ENCODE results near the gene FGF18.
A peak's percentile ranks its signal among the peaks of the same experiment; 100 is the strongest.
"Not testable (repeated sequence)": the region's sequence is repeated elsewhere in the genome, so short reads cannot be mapped to it uniquely, and the experiment has no call there.

The FGF18 gene

GRCh38 chr5:171401167-171401947 lies 18.1 kb upstream of the FGF18 start:
- DNase-seq: no peak

GRCh38 chr5:171402751-171403150 lies 16.7 kb upstream of the FGF18 start:
- DNase-seq: not testable (repeated sequence)

GRCh38 chr5:171405615-171406014 lies 13.8 kb upstream of the FGF18 start:
- DNase-seq: no peak

- DNase-seq: no peak
Measured at GRCh38 chr5:171407234-171407633, 12.2 kb upstream of the FGF18 start.

GRCh38 chr5:171409164-171410136 lies 10.0 kb upstream of the FGF18 start:
- DNase-seq: no peak

- no peak for DNase-seq
Measured at GRCh38 chr5:171410181-171410580, 9.3 kb upstream of the FGF18 start.

GRCh38 chr5:171412186-171412585 lies 7.3 kb upstream of the FGF18 start:
- DNase-seq: no peak

- no peak for DNase-seq
Measured at GRCh38 chr5:171413153-171413910, 6.1 kb upstream of the FGF18 start.

DNA sequence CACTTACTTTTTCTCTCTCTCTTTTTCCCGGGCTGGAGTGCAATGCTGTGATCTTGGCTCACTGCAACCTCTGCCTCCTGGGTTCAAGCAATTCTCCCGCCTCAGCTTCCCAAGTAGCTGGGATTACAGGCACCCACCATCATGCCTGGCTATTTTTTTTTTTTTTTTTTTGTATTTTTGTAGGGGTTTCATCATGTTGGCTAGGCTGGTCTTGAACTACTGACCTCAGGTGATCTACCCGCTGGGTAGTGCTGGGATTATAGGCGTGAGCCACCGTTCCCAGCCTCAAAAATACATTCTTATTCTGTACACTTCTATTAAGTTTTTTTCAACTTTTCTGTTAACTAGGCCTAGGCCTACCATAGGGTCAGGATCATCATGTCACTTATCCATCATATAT lies 5.5 kb upstream of the FGF18 start:
- not testable (repeated sequence) for DNase-seq

DNA sequence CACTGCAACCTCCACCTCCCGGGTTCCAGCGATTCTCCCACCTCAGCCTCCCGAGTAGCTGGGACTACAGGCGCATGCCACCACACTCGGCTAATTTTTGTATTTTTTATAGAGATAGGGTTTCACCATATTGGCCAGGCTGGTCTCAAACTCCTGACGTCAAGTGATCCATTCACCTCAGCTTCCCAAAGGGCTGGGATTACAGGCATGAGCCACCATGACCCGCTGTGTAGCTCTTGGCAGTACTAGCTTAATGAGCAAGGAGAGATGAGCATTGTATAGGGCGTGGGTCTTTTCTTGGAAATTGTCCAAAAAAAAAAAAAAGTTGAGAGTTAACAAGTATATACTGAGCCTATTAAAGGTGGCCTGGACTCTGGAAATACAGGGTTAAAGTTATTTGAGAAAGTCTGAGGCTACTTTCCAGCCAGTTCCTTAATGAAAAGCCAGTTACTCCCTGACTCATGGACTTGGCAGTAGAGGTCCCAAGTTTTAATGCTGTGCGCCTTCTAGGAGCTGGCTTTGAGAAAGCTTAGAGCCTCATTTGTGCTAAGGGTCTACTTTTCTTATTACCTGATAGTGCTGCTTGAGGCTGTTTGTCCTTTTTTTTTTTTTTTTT lies 4.2 kb upstream of the FGF18 start:
- DNase-seq: no peak

GRCh38 chr5:171416160-171417049 lies 3.0 kb upstream of the FGF18 start:
- DNase-seq: no peak

DNA sequence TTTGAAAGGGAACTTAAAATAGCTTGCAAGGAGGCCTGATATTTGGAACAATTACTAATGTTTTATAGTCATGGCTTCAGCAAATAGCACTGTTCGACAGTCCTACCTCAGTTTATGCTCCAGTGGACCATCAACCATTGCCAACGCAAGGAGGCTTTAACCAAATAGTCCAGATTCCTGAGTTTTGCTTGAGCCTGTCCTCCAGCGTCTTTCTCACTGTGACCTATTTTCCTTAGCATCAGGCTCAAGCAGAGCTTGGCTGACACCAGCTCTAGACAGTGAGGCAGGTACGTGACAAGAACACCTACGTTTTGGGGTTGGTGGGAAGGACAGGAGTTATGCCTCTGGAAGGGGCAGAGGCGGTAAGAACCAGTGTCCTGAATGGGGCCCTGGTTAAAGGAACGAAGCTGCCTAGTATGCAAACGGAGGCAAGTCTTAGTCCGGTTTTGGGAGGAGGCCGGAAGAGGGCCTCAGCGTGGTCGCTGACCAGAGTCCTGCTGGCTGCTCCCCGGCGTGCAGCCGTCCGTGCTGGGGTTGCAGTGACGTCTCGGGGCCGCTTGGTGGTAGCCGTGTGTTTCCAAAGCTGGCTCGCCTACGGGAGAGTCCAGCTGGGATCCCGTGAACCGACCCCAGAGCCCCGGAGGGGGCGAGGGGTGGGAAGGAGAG lies 998 bp upstream of the FGF18 start:
- DNase-seq: peak; percentile 69

DNA sequence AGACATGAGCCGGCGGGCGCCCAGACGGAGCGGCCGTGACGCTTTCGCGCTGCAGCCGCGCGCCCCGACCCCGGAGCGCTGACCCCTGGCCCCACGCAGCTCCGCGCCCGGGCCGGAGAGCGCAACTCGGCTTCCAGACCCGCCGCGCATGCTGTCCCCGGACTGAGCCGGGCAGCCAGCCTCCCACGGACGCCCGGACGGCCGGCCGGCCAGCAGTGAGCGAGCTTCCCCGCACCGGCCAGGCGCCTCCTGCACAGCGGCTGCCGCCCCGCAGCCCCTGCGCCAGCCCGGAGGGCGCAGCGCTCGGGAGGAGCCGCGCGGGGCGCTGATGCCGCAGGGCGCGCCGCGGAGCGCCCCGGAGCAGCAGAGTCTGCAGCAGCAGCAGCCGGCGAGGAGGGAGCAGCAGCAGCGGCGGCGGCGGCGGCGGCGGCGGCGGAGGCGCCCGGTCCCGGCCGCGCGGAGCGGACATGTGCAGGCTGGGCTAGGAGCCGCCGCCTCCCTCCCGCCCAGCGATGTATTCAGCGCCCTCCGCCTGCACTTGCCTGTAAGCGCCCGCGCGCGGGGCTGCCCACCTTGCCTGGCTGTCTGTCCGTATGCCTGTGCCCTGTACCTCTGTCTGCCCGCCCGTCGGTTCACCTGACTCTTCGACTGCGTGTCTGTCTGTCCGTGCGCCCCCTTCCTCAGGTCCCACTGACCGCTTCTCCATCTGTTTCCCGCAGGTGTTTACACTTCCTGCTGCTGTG lies 412 bp downstream of the FGF18 start:
- DNase-seq: no peak

GRCh38 chr5:171420431-171421241 lies 1.2 kb downstream of the FGF18 start:
- DNase-seq: peak; percentile 7

DNA sequence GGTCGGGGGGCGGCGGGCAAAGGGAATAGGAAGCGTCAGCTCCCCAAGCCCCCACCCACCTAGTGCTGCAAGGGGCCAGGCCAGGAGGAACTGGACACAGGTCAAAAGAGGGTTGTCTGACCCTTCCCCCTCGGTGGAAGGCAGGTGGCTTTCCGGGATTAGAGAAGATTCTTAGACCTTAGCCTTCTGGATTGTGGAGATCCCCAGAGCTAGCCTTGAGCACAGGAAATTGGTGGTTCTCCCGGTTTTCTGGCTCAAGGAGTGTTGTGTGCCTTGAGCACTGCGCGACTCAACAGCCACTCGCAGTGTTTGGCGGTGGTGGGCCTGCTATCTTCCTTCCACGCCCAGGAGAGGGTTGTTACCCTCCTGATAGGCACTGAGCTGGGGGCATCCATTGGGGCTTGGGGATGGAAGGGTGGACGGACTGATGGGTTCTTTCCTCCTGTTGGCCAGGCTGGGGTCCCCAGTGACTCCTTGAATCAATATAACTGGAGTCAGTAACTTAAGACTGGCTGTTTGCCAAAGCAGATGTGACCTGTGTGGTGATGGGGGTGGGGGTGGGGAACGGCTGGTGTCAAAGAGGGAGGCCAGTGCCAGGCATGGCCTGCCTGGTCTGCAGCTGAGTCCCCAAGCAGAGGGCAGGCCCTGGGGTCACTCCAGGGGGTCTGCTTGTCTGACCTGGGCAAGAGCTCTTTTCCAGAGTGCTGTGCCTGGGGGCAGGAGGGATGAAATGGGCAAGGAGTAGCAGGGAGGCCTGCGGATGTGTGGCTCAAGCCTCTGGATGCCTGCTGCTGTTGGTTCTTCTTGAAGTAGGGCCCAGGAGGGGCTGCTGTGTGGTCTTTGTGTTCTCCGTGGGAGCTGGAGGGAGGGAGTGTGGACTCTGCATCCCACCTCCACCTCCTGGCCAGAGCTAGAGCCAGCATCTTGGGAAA lies 2.1 kb downstream of the FGF18 start:
- no peak for DNase-seq

- no peak for DNase-seq
Measured at GRCh38 chr5:171422495-171422894, 3.0 kb downstream of the FGF18 start.

GRCh38 chr5:171422902-171423663 lies 3.6 kb downstream of the FGF18 start:
- no peak for DNase-seq

Data from midbrain (tissue), 1 donor.